Keratinocyte (primary cell): ENCODE measurements around the gene MFSD1. TPM values are rescaled to one million over a fixed set of nuclear protein-coding genes. Genes with fewer than 3 reads are reported as not detected.

Experiments
- DNase-seq: peaks from one replicate; pipeline ENCODE4 v3.0.0-alpha.2; 2011; ENCODE audit warnings: low read depth, missing footprints, low spot score
- FAIRE-seq: peaks from 2 replicates; lab custom pipeline; 2011; peaks lifted over from hg19 to GRCh38; lab: Jason Lieb, UNC
- H2AFZ ChIP-seq: 2 replicates; pipeline ENCODE4 v1.6.0; 2012; ENCODE audit warnings: low read length, control low read depth, inconsistent platforms; ENCODE audit not compliant: control insufficient read depth
- H3K27ac ChIP-seq: 2 replicates; pipeline ENCODE4 v1.5.1; 2011; ENCODE audit warnings: low read length; ENCODE audit not compliant: control insufficient read depth, insufficient read depth
- H3K27me3 ChIP-seq: 3 replicates; pipeline ENCODE4 v1.6.0; 2011; ENCODE audit warnings: low read length; ENCODE audit not compliant: control insufficient read depth, insufficient read depth; ENCODE audit errors: extremely low read depth
- H3K36me3 ChIP-seq, 2 experiments: 2 replicates in 1 of 2; 3 replicates in 1 of 2; pipeline ENCODE4 v1.5.1; 2011; ENCODE audit warnings: low read length in 2 of 2, mild to moderate bottlenecking in 1 of 2; ENCODE audit not compliant: control insufficient read depth in 2 of 2, insufficient read depth in 2 of 2; ENCODE audit errors: extremely low read depth in 1 of 2
- H3K4me1 ChIP-seq: 3 replicates; pipeline ENCODE4 v1.5.1; 2011; ENCODE audit warnings: low read length; ENCODE audit not compliant: control insufficient read depth, insufficient read depth; ENCODE audit errors: extremely low read depth
- H3K4me2 ChIP-seq: 3 replicates; pipeline ENCODE4 v1.6.0; 2011; ENCODE audit warnings: low read depth, low read length; ENCODE audit not compliant: control insufficient read depth, insufficient read depth; ENCODE audit errors: extremely low read depth
- H3K4me3 ChIP-seq, 3 experiments: fragments of 200-600 bp in 1 of 3; sonication (generic) in 1 of 3; 2 replicates in 2 of 3; 3 replicates in 1 of 3; pipeline ENCODE4 v1.5.1; 2011 to 2016; ENCODE audit warnings: low read length in 3 of 3, mild to moderate bottlenecking in 3 of 3, control low read depth in 2 of 3, inconsistent platforms in 1 of 3, low read depth in 1 of 3, mixed read lengths in 1 of 3, mixed run types in 1 of 3, moderate library complexity in 1 of 3; ENCODE audit not compliant: control insufficient read depth in 2 of 3, insufficient read depth in 2 of 3; ENCODE audit errors: extremely low read depth in 1 of 3
- H3K79me2 ChIP-seq: 2 replicates; pipeline ENCODE4 v1.6.0; 2012; ENCODE audit warnings: low read length; ENCODE audit not compliant: control insufficient read depth, insufficient read depth
- H3K9ac ChIP-seq: 3 replicates; pipeline ENCODE4 v1.6.0; 2011; ENCODE audit warnings: low read length; ENCODE audit not compliant: control insufficient read depth, insufficient read depth; ENCODE audit errors: extremely low read depth
- H3K9me1 ChIP-seq: 3 replicates; pipeline ENCODE4 v1.6.0; 2011; ENCODE audit warnings: low read length; ENCODE audit not compliant: control insufficient read depth, insufficient read depth; ENCODE audit errors: extremely low read depth
- H3K9me3 ChIP-seq: 2 replicates; pipeline ENCODE4 v1.5.1; 2012; ENCODE audit warnings: low read depth, low read length; ENCODE audit not compliant: control insufficient read depth
- H4K20me1 ChIP-seq: 3 replicates; pipeline ENCODE4 v1.6.0; 2011; ENCODE audit warnings: low read length; ENCODE audit not compliant: control insufficient read depth, insufficient read depth; ENCODE audit errors: extremely low read depth
- CTCF ChIP-seq, 3 experiments: IDR thresholded peaks in 1 of 3; conservative IDR thresholded peaks in 1 of 3; optimal IDR thresholded peaks in 1 of 3; 2 replicates in 2 of 3; 3 replicates in 1 of 3; pipeline versions ENCODE3 to v1.5.1; 2011; ENCODE audit warnings: low read length in 3 of 3, mild to moderate bottlenecking in 3 of 3, moderate library complexity in 2 of 3, control low read depth in 1 of 3, inconsistent platforms in 1 of 3; ENCODE audit not compliant: insufficient read depth in 2 of 3; ENCODE audit errors: extremely low read depth in 1 of 3
- EZH2 ChIP-seq: IDR thresholded peaks from one replicate; pipeline ENCODE4 v1.6.1; 2012; ENCODE audit warnings: inconsistent platforms, mild to moderate bottlenecking, low read length, moderate library complexity
- dilution Hi-C: fragments of 300-500 bp; cut with MboI; formaldehyde crosslinking; loops from one replicate; pipeline ENCODE4 v1.7.0; 2020; ENCODE audit warnings: low sequenced_read_pairs; ENCODE audit not compliant: extremely low pct_ligation_motif_present
- polyA plus RNA-seq, 5 experiments: library from polyadenylated mRNA; depleted of rRNA in 3 of 5; stranded (reverse) in 3 of 5; stranded (forward) in 1 of 5; unstranded in 1 of 5; fragments of >200 nt; gene quantifications; 1 replicate in 1 of 5; 2 replicates in 3 of 5; 3 replicates in 1 of 5; pipeline versions ENCODE4 v1.2.1 to v1.2.3, GENCODE V29; 2011 to 2012; ENCODE audit warnings: missing spikeins in 2 of 5, low read depth in 1 of 5, low replicate concordance in 1 of 5

The MFSD1 gene
- polyA plus RNA-seq, 1 donor (not counting 4 experiments of a cell fraction or from before 2014, with no cell fraction given): 49.8 TPM

- dilution Hi-C loops: no loop called here
These were observed 33.8 kb downstream of the MFSD1 start for GRCh38 chr3:158835631-158836030.

GRCh38 chr3:158836312-158836711 lies 34.5 kb downstream of the MFSD1 start:
- H3K27ac ChIP-seq: no peak overlapping the region
- H3K4me2 ChIP-seq: no peak overlapping the region
- H3K9ac ChIP-seq: no peak overlapping the region
- FAIRE-seq (no peak), DNase-seq (no peak)
- H3K4me1 ChIP-seq: no peaks in the 10 kb centered on the region
- H3K36me3 ChIP-seq: peaks cover 0 to 3% of the 10 kb centered on the region in 2 experiments
- no peaks in the 10 kb centered on the region for H3K9me3 ChIP-seq
- H4K20me1 ChIP-seq: no peaks in the 10 kb centered on the region
- no peak overlapping the region for H3K4me3 ChIP-seq
- H3K27me3 ChIP-seq: no peaks in the 10 kb centered on the region
- no peaks in the 10 kb centered on the region for H3K79me2 ChIP-seq
- no peak overlapping the region for H2AFZ ChIP-seq
- TF ChIP-seq EZH2: no peak
- TF ChIP-seq CTCF (optimal IDR thresholded peaks at IDR 0.05 in 1 of 3, IDR thresholded peaks at IDR 0.05 in 1 of 3, conservative IDR thresholded peaks at IDR 0.05 in 1 of 3; ENCODE audit: extremely low read depth in 1 of 3, insufficient read depth in 2 of 3, low read length in 3 of 3): no peak
- H3K9me1 ChIP-seq: no peaks in the 10 kb centered on the region
- dilution Hi-C loops: no loop called here

More at GRCh38 chr3:158835631-158836030, 33.8 kb downstream of the MFSD1 start:
- Histone ChIP-seq H3K4me1 (no peaks in the 10 kb centered on the region), H3K9ac (no peak overlapping the region), H4K20me1 (no peaks in the 10 kb centered on the region), H3K27ac (no peak overlapping the region), H3K9me3 (no peaks in the 10 kb centered on the region), H3K79me2 (no peaks in the 10 kb centered on the region), H3K4me3 (no peak overlapping the region), H3K27me3 (no peaks in the 10 kb centered on the region), H2AFZ (no peak overlapping the region), H3K4me2 (no peak overlapping the region), H3K9me1 (no peaks in the 10 kb centered on the region), H3K36me3 (peaks cover 0 to 4% of the 10 kb centered on the region in 2 experiments)
- no peak for TF ChIP-seq EZH2
- TF ChIP-seq CTCF (optimal IDR thresholded peaks at IDR 0.05 in 1 of 3, IDR thresholded peaks at IDR 0.05 in 1 of 3, conservative IDR thresholded peaks at IDR 0.05 in 1 of 3; ENCODE audit: extremely low read depth in 1 of 3, insufficient read depth in 2 of 3, low read length in 3 of 3): no peak
- no peak for FAIRE-seq
- no peak for DNase-seq
